Measurements from ENCODE around the gene GGT7. TPM values are rescaled to one million over a fixed set of nuclear protein-coding genes. Genes with fewer than 3 reads are reported as not detected.
"Not testable (repeated sequence)": the region's sequence is repeated elsewhere in the genome, so short reads cannot be mapped to it uniquely, and the experiment has no call there.

Gene GGT7
- total and polyA plus RNA-seq, 3 donors from 2014 or later = 13.4 to 24.1 (median 22.6) TPM

- Histone ChIP-seq H3K4me1 (peaks cover 13% of the 10 kb centered on the region), H3K4me3 (no peak overlapping the region), H3K27ac (no peak overlapping the region), H3K27me3 (no peaks in the 10 kb centered on the region), H3K9me3 (no peaks in the 10 kb centered on the region), H3K36me3 (ENCODE audit: low read depth, missing control alignments) (no peaks in the 10 kb centered on the region)
- DNase-seq = no peak
- TF ChIP-seq CTCF (IDR thresholded peaks at IDR 0.05) (no peak), POLR2A (IDR thresholded peaks at IDR 0.05) (no peak)
- WGBS, 2 donors = 69 to 79% methylated on average over 4 of the region's 4 CpGs
- intact Hi-C loops (cut with DNase I; ENCODE audit: low total_unique reads) = no loop called here
Measured at GRCh38 chr20:34915749-34916455, 43.2 kb upstream of the GGT7 start.

- intact Hi-C loops (cut with DNase I; ENCODE audit: low total_unique reads) = no loop called here
- TF ChIP-seq POLR2A (IDR thresholded peaks at IDR 0.05) (no peak), CTCF (IDR thresholded peaks at IDR 0.05) (no peak)
- no peak overlapping the region for H3K4me3 ChIP-seq
- H3K36me3 ChIP-seq (ENCODE audit: low read depth, missing control alignments) = no peaks in the 10 kb centered on the region
- no peaks in the 10 kb centered on the region for H3K27me3 ChIP-seq
- H3K9me3 ChIP-seq = no peaks in the 10 kb centered on the region
- H3K4me1 ChIP-seq = peaks cover 13% of the 10 kb centered on the region
- 92 to 99% methylated on average over 4 of the region's 4 CpGs for WGBS, 2 donors
- no peak for DNase-seq
- no peak overlapping the region for H3K27ac ChIP-seq
Measured at GRCh38 chr20:34915131-34915530, 42.5 kb upstream of the GGT7 start.

- 35 to 49% methylated on average over 7 of the region's 7 CpGs for WGBS, 2 donors
Measured at GRCh38 chr20:34907616-34908469, 35.2 kb upstream of the GGT7 start.

GRCh38 chr20:34904202-34904621 lies 31.6 kb upstream of the GGT7 start:
- peaks cover 10% of the 10 kb centered on the region for H3K4me1 ChIP-seq
- no peak overlapping the region for H3K4me3 ChIP-seq
- TF ChIP-seq CTCF (IDR thresholded peaks at IDR 0.05) (no peak), POLR2A (IDR thresholded peaks at IDR 0.05) (no peak)
- 37 to 44% methylated on average over 3 of the region's 3 CpGs for WGBS, 2 donors
- peak overlapping the region in 1 of 2 donors; percentile 2 for H3K27ac ChIP-seq
- no peaks in the 10 kb centered on the region for H3K9me3 ChIP-seq
- intact Hi-C loops (cut with DNase I; ENCODE audit: low total_unique reads) = no loop called here
- H3K27me3 ChIP-seq = no peaks in the 10 kb centered on the region
- H3K36me3 ChIP-seq (ENCODE audit: low read depth, missing control alignments) = no peaks in the 10 kb centered on the region
- no peak for DNase-seq

More at GRCh38 chr20:34907616-34908469, 35.2 kb upstream of the GGT7 start:
- no peaks in the 10 kb centered on the region for H3K36me3 ChIP-seq (ENCODE audit: low read depth, missing control alignments)
- peak overlapping the region in 1 of 2 donors; percentile 52 for H3K27ac ChIP-seq
- no peaks in the 10 kb centered on the region for H3K27me3 ChIP-seq
- H3K9me3 ChIP-seq = no peaks in the 10 kb centered on the region
- no peak overlapping the region for H3K4me3 ChIP-seq
- H3K4me1 ChIP-seq = peaks cover 10% of the 10 kb centered on the region
- intact Hi-C loops (cut with DNase I; ENCODE audit: low total_unique reads) = no loop called here
- DNase-seq = peak; percentile 31
- TF ChIP-seq POLR2A (IDR thresholded peaks at IDR 0.05) = no peak
- TF ChIP-seq CTCF (IDR thresholded peaks at IDR 0.05) = no peak

GRCh38 chr20:34898731-34899130 lies 26.1 kb upstream of the GGT7 start:
- H3K4me1 ChIP-seq; H3K36me3 ChIP-seq (ENCODE audit: low read depth, missing control alignments); H3K27ac ChIP-seq; H3K27me3 ChIP-seq; intact Hi-C loops (cut with DNase I; ENCODE audit: low total_unique reads); DNase-seq; H3K9me3 ChIP-seq: not testable (repeated sequence)
- H3K4me3 ChIP-seq = peak overlapping the region in 1 of 2 donors; percentile 29
- whole genome bisulfite sequencing, 2 donors = 85% methylated on average over 20 of the region's 26 CpGs; no CpG with 5 or more reads in 1 of the 2 donors

- whole genome bisulfite sequencing, 2 donors = 71 to 83% methylated on average over 1 to 3 of the region's 3 CpGs
- H3K9me3 ChIP-seq; DNase-seq; intact Hi-C loops (cut with DNase I; ENCODE audit: low total_unique reads); H3K27ac ChIP-seq; H3K4me1 ChIP-seq; H3K4me3 ChIP-seq; H3K27me3 ChIP-seq; H3K36me3 ChIP-seq (ENCODE audit: low read depth, missing control alignments): not testable (repeated sequence)
Measured at GRCh38 chr20:34898129-34898528, 25.5 kb upstream of the GGT7 start.
